Stimulated activated CD4-positive, alpha-beta T cell treated with anti-CD3 and anti-CD28 coated beads, TNF-alpha, amount 100 ng/mL, for 1 hour (primary cell): ENCODE results near the gene LENG1.

Experiments
- DNase-seq, 3 donors: peaks; one replicate each; pipeline ENCODE4 v3.0.0-alpha.2; 2020; ENCODE audit warnings: low read depth in 3 of 3, low spot score in 1 of 3

Gene LENG1

GRCh38 chr19:54142166-54142780 is 17.2 kb downstream of the LENG1 start:
- no peak for DNase-seq

- no peak for DNase-seq
Observed at GRCh38 chr19:54141356-54141755, 18.2 kb downstream of the LENG1 start.

GRCh38 chr19:54138489-54139256 is 20.8 kb downstream of the LENG1 start:
- DNase-seq = no peak

GRCh38 chr19:54137699-54138488 is 21.6 kb downstream of the LENG1 start, which contains the start of gene CNOT3:
CNOT3 (plus strand) TSS chr19:54137762; CDS start chr19:54142979, 5,217 bp downstream.
- no peak for DNase-seq

GRCh38 chr19:54136864-54137698 is 22.4 kb downstream of the LENG1 start:
- DNase-seq = peak; percentile 91 to 99 (median 98)

- no peak for DNase-seq
Observed at GRCh38 chr19:54136086-54136863, 23.2 kb downstream of the LENG1 start.

GRCh38 chr19:54133957-54134590 is 25.4 kb downstream of the LENG1 start:
- no peak for DNase-seq

GRCh38 chr19:54133312-54133956 is 26.1 kb downstream of the LENG1 start:
- DNase-seq = no peak

GRCh38 chr19:54129617-54129996 is 29.9 kb downstream of the LENG1 start:
- DNase-seq = no peak

GRCh38 chr19:54128796-54129616 is 30.5 kb downstream of the LENG1 start:
- no peak for DNase-seq

GRCh38 chr19:54128441-54128725 is 31.1 kb downstream of the LENG1 start:
- no peak for DNase-seq

- no peak for DNase-seq
Observed at GRCh38 chr19:54127688-54128440, 31.7 kb downstream of the LENG1 start.

- no peak for DNase-seq
Observed at GRCh38 chr19:54125713-54126112, 33.8 kb downstream of the LENG1 start.

- DNase-seq = no peak
Observed at GRCh38 chr19:54124393-54124792, 35.1 kb downstream of the LENG1 start.

GRCh38 chr19:54123682-54124081 is 35.8 kb downstream of the LENG1 start:
- no peak for DNase-seq

- no peak for DNase-seq
Observed at GRCh38 chr19:54121259-54121658, 38.3 kb downstream of the LENG1 start.

GRCh38 chr19:54115109-54116063 is 44.1 kb downstream of the LENG1 start, which contains the start of the genes PRPF31 and TFPT:
PRPF31 (plus strand) TSS chr19:54115754; CDS start chr19:54118279, 2,525 bp downstream.
TFPT (minus strand) TSS chr19:54115657; CDS start chr19:54115269, 388 bp downstream.
- DNase-seq = peak; percentile 85 to 90 (median 88)
